Neural progenitor cell (in vitro differentiated cells): ENCODE results near the gene SMYD3. TPM values are rescaled to one million over a fixed set of nuclear protein-coding genes. Genes with fewer than 3 reads are reported as not detected.
A peak's percentile ranks its signal among the peaks of the same experiment; 100 is the strongest.

ENCODE experiments used
- DNase-seq: peaks from one replicate; pipeline ENCODE4 v3.0.0-alpha.2; 2016; ENCODE audit warnings: low spot score
- H2AFZ ChIP-seq: fragments of 200-600 bp; sonication (generic); replicated peaks from 2 replicates; pipeline ENCODE4 v1.6.1; 2016; ENCODE audit warnings: antibody characterized with exemption
- H3F3A ChIP-seq: fragments of 200-600 bp; sonication (generic); 2 replicates; pipeline ENCODE4 v1.6.1; 2016; ENCODE audit warnings: antibody characterized with exemption, low read depth
- H3K27ac ChIP-seq: fragments of 200-600 bp; sonication (generic); 2 replicates; pipeline ENCODE4 v1.5.1; 2016; ENCODE audit warnings: mild to moderate bottlenecking
- H3K27me3 ChIP-seq: fragments of 200-600 bp; sonication (generic); 2 replicates; pipeline ENCODE4 v1.6.1; 2016; ENCODE audit warnings: mild to moderate bottlenecking, moderate library complexity
- H3K36me3 ChIP-seq: fragments of 200-600 bp; sonication (generic); 2 replicates; pipeline ENCODE4 v1.5.1; 2016
- H3K4me1 ChIP-seq: fragments of 200-600 bp; sonication (generic); 2 replicates; pipeline ENCODE4 v1.6.1; 2016; ENCODE audit warnings: mixed run types
- H3K4me2 ChIP-seq: fragments of 200-600 bp; sonication (generic); 2 replicates; pipeline ENCODE4 v1.6.1; 2016
- H3K4me3 ChIP-seq: fragments of 200-600 bp; sonication (generic); 2 replicates; pipeline ENCODE4 v1.5.1; 2016
- H3K79me2 ChIP-seq: fragments of 200-600 bp; sonication (generic); 2 replicates; pipeline ENCODE4 v1.6.1; 2016; ENCODE audit warnings: low read depth
- H3K9ac ChIP-seq: fragments of 200-600 bp; sonication (generic); 2 replicates; pipeline ENCODE4 v1.6.1; 2016
- H3K9me3 ChIP-seq: fragments of 200-600 bp; sonication (generic); 2 replicates; pipeline ENCODE4 v1.5.1; 2016; ENCODE audit warnings: low read depth
- H4K20me1 ChIP-seq: fragments of 200-600 bp; sonication (generic); 2 replicates; pipeline ENCODE4 v1.6.1; 2016; ENCODE audit warnings: low read depth
- H3K27ac Mint-ChIP-seq: 3 replicates; pipeline ENCODE4 v1.8.0; 2021; ENCODE audit warnings: mixed read lengths
- H3K27me3 Mint-ChIP-seq: 2 replicates; pipeline ENCODE4 v1.8.0; 2022; ENCODE audit warnings: low read depth, mild to moderate bottlenecking, inconsistent platforms, moderate library complexity, mixed read lengths; ENCODE audit not compliant: insufficient read depth
- H3K36me3 Mint-ChIP-seq: 3 replicates; pipeline ENCODE4 v1.8.0; 2021; ENCODE audit warnings: mixed read lengths
- H3K4me1 Mint-ChIP-seq: 3 replicates; pipeline ENCODE4 v1.8.0; 2021; ENCODE audit warnings: mixed read lengths
- H3K4me3 Mint-ChIP-seq: 3 replicates; pipeline ENCODE4 v1.8.0; 2021; ENCODE audit warnings: mild to moderate bottlenecking, moderate library complexity, mixed read lengths
- H3K9me3 Mint-ChIP-seq: 3 replicates; pipeline ENCODE4 v1.8.0; 2020; ENCODE audit warnings: mixed read lengths
- CTCF ChIP-seq: fragments of 200-600 bp; sonication (generic); IDR thresholded peaks from 2 replicates; pipeline ENCODE4 v1.5.1; 2017; ENCODE audit warnings: antibody characterized with exemption, mild to moderate bottlenecking
- EZH2 ChIP-seq: fragments of 200-600 bp; sonication (generic); IDR thresholded peaks from 2 replicates; pipeline ENCODE4 v1.6.1; 2017; ENCODE audit warnings: antibody characterized with exemption, mild to moderate bottlenecking, moderate library complexity
- EZH2phosphoT487 ChIP-seq: fragments of 200-600 bp; sonication (generic); IDR thresholded peaks from 2 replicates; pipeline ENCODE4 v1.6.1; 2017; ENCODE audit warnings: antibody characterized with exemption
- total RNA-seq: library from RNA; depleted of rRNA; stranded (reverse); fragments of >200 nt; gene quantifications from 2 replicates; pipeline ENCODE4 v1.2.3, GENCODE V29; 2015; ENCODE audit warnings: low replicate concordance

SMYD3 gene
- total RNA-seq, 1 donor from 2014 or later, result 43.2 TPM

- H3K9me3 Mint-ChIP-seq, result no peaks in the 10 kb centered on the region
- no peak overlapping the region for H3K4me3 Mint-ChIP-seq
- no peaks in the 10 kb centered on the region for H3K36me3 Mint-ChIP-seq
- H3K79me2 ChIP-seq, result peaks cover 14% of the 10 kb centered on the region
- no peaks in the 10 kb centered on the region for H3K36me3 ChIP-seq
- peaks cover 5% of the 10 kb centered on the region for H3K4me1 Mint-ChIP-seq
- H3K27ac Mint-ChIP-seq, result peak overlapping the region; percentile 3
- H3K4me3 ChIP-seq, result no peak overlapping the region
- no peak overlapping the region for H3K27ac ChIP-seq
- no peaks in the 10 kb centered on the region for H3F3A ChIP-seq
- peaks cover 6% of the 10 kb centered on the region for H3K4me1 ChIP-seq
- H3K4me2 ChIP-seq, result no peak overlapping the region
- no peak for DNase-seq
- H3K27me3 ChIP-seq, result no peaks in the 10 kb centered on the region
- no peak for TF ChIP-seq EZH2phosphoT487
- no peak overlapping the region for H3K9ac ChIP-seq
- no peaks in the 10 kb centered on the region for H3K9me3 ChIP-seq
- no peaks in the 10 kb centered on the region for H3K27me3 Mint-ChIP-seq
- H2AFZ ChIP-seq, result no peak overlapping the region
- H4K20me1 ChIP-seq, result no peaks in the 10 kb centered on the region
Measured at GRCh38 chr1:246491551-246492053, 15.5 kb downstream of the SMYD3 start.

GRCh38 chr1:246488674-246489073 is 18.4 kb downstream of the SMYD3 start:
- H3K4me3 Mint-ChIP-seq, result no peak overlapping the region
- H3K27me3 ChIP-seq, result no peaks in the 10 kb centered on the region
- no peaks in the 10 kb centered on the region for H4K20me1 ChIP-seq
- no peak overlapping the region for H3K27ac Mint-ChIP-seq
- H3K4me1 Mint-ChIP-seq, result peaks cover 5% of the 10 kb centered on the region
- DNase-seq, result no peak
- H3K4me3 ChIP-seq, result no peak overlapping the region
- H3K9me3 Mint-ChIP-seq, result no peaks in the 10 kb centered on the region
- H2AFZ ChIP-seq, result no peak overlapping the region
- no peak overlapping the region for H3K9ac ChIP-seq
- no peaks in the 10 kb centered on the region for H3F3A ChIP-seq
- no peaks in the 10 kb centered on the region for H3K9me3 ChIP-seq
- peaks cover 8% of the 10 kb centered on the region for H3K79me2 ChIP-seq
- no peak overlapping the region for H3K27ac ChIP-seq
- H3K4me1 ChIP-seq, result peaks cover 6% of the 10 kb centered on the region
- no peaks in the 10 kb centered on the region for H3K27me3 Mint-ChIP-seq
- no peaks in the 10 kb centered on the region for H3K36me3 Mint-ChIP-seq
- TF ChIP-seq EZH2 (no peak), EZH2phosphoT487 (no peak), CTCF (no peak)
- H3K4me2 ChIP-seq, result no peak overlapping the region
- no peaks in the 10 kb centered on the region for H3K36me3 ChIP-seq

- Histone ChIP-seq H3K79me2 (peaks cover 4% of the 10 kb centered on the region), H3K4me2 (no peak overlapping the region), H2AFZ (no peak overlapping the region), H3K4me1 (no peaks in the 10 kb centered on the region), H3K36me3 (no peaks in the 10 kb centered on the region), H4K20me1 (no peaks in the 10 kb centered on the region), H3K27ac (no peak overlapping the region), H3F3A (no peaks in the 10 kb centered on the region), H3K9ac (no peak overlapping the region), H3K4me3 (no peak overlapping the region), H3K9me3 (no peaks in the 10 kb centered on the region), H3K27me3 (no peaks in the 10 kb centered on the region)
- Mint-ChIP-seq H3K4me1 (no peaks in the 10 kb centered on the region), H3K4me3 (no peak overlapping the region), H3K9me3 (no peaks in the 10 kb centered on the region), H3K36me3 (no peaks in the 10 kb centered on the region), H3K27me3 (no peaks in the 10 kb centered on the region), H3K27ac (no peak overlapping the region)
- DNase-seq, result no peak
- no peak for TF ChIP-seq EZH2phosphoT487
- no peak for TF ChIP-seq EZH2
- no peak for TF ChIP-seq CTCF
Measured at GRCh38 chr1:246483569-246483933, 23.5 kb downstream of the SMYD3 start.

GRCh38 chr1:246482805-246483568 is 24.1 kb downstream of the SMYD3 start:
- H3K27ac Mint-ChIP-seq, result no peak overlapping the region
- no peak overlapping the region for H2AFZ ChIP-seq

More at GRCh38 chr1:246482805-246483568, 24.1 kb downstream of the SMYD3 start:
- no peaks in the 10 kb centered on the region for H3K4me1 Mint-ChIP-seq
- no peaks in the 10 kb centered on the region for H3K36me3 Mint-ChIP-seq
- no peaks in the 10 kb centered on the region for H3F3A ChIP-seq
- no peak overlapping the region for H3K4me3 ChIP-seq
- H3K9ac ChIP-seq, result no peak overlapping the region
- no peaks in the 10 kb centered on the region for H3K27me3 Mint-ChIP-seq
- no peaks in the 10 kb centered on the region for H3K36me3 ChIP-seq
- H3K27me3 ChIP-seq, result no peaks in the 10 kb centered on the region
- no peaks in the 10 kb centered on the region for H3K4me1 ChIP-seq
- peaks cover 2% of the 10 kb centered on the region for H3K79me2 ChIP-seq
- TF ChIP-seq CTCF (no peak), EZH2phosphoT487 (no peak), EZH2 (no peak)
- DNase-seq, result no peak
- no peaks in the 10 kb centered on the region for H4K20me1 ChIP-seq
- no peaks in the 10 kb centered on the region for H3K9me3 Mint-ChIP-seq
- no peaks in the 10 kb centered on the region for H3K9me3 ChIP-seq
- no peak overlapping the region for H3K4me3 Mint-ChIP-seq
- no peak overlapping the region for H3K4me2 ChIP-seq
- no peak overlapping the region for H3K27ac ChIP-seq
